Bronchial epithelial cell (primary cell): ENCODE results near the gene PXYLP1. TPM values are rescaled to one million over a fixed set of nuclear protein-coding genes. Genes with fewer than 3 reads are reported as not detected.

Source experiments
- DNase-seq: peaks from one replicate; pipeline ENCODE4 v3.0.0-alpha.2; 2010; ENCODE audit warnings: low read depth
- FAIRE-seq: peaks from 2 replicates; lab custom pipeline; 2011; peaks lifted over from hg19 to GRCh38; lab: Jason Lieb, UNC
- H3K27me3 ChIP-seq: 2 replicates; pipeline ENCODE4 v1.5.1; 2011; ENCODE audit warnings: low read length; ENCODE audit not compliant: control insufficient read depth, insufficient read depth
- H3K36me3 ChIP-seq: 2 replicates; pipeline ENCODE4 v1.5.1; 2011; ENCODE audit warnings: low read length; ENCODE audit not compliant: control insufficient read depth, insufficient read depth
- H3K4me3 ChIP-seq: 2 replicates; pipeline ENCODE4 v1.5.1; 2011; ENCODE audit warnings: mild to moderate bottlenecking, low read depth, low read length, control low read depth
- total RNA-seq: library from RNA; depleted of rRNA; stranded (reverse); fragments of >200 nt; gene quantifications from 2 replicates; pipeline ENCODE4 v1.2.1, GENCODE V29; 2014
- TF ChIP-seq, protein P1 (sequence below): IDR thresholded peaks from 2 replicates; pipeline ENCODE4 v1.5.1; 2011; ENCODE audit warnings: mild to moderate bottlenecking, moderate library complexity, low read length, control low read depth, inconsistent platforms; ENCODE audit not compliant: insufficient read depth, severe bottlenecking

The PXYLP1 gene
- total RNA-seq, 1 donor from 2014 or later = 9.0 TPM

DNA sequence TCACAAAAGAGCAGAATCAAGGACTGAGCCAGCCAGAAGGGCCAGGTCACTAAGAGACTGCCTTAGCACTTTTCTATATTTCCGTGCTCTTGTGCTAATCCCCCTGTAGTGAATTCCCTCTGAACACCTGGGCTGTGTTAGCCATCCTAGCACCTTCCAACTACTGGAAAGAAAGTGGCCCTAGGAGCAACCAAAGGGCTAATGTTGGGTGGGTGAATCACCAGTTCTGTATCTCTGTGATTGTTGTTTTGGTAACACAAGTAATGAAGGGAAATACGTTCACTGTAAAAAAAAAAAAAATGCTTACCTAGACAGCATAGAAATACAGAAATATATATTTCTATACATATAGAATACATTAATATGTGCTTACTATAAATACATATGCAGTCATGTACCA lies 43.9 kb downstream of the PXYLP1 start:
- H3K36me3 ChIP-seq = no peaks in the 10 kb centered on the region
- FAIRE-seq (no peak), DNase-seq (peak; percentile 41)
- H3K4me3 ChIP-seq = no peak overlapping the region
- TF ChIP-seq, protein P1, sequence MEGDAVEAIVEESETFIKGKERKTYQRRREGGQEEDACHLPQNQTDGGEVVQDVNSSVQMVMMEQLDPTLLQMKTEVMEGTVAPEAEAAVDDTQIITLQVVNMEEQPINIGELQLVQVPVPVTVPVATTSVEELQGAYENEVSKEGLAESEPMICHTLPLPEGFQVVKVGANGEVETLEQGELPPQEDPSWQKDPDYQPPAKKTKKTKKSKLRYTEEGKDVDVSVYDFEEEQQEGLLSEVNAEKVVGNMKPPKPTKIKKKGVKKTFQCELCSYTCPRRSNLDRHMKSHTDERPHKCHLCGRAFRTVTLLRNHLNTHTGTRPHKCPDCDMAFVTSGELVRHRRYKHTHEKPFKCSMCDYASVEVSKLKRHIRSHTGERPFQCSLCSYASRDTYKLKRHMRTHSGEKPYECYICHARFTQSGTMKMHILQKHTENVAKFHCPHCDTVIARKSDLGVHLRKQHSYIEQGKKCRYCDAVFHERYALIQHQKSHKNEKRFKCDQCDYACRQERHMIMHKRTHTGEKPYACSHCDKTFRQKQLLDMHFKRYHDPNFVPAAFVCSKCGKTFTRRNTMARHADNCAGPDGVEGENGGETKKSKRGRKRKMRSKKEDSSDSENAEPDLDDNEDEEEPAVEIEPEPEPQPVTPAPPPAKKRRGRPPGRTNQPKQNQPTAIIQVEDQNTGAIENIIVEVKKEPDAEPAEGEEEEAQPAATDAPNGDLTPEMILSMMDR = no peak
- H3K27me3 ChIP-seq = no peaks in the 10 kb centered on the region

DNA sequence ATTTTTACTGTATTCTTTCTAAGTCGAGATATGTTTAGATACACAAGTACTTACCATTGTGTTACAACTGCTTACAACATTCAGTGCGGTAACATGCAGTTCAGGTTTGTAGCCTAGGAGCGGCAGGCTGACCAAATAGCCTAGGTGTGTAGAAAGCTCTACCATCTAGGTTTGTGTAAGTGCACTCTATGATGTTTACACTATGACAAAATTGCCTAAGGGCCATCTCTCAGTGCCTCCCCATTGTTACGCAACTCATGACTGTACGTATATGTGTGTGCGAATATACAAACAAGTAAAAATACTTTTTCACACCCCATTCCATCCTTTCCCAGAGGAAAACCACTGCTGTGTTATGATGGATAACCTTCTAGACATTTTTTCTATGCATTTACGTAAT lies 44.3 kb downstream of the PXYLP1 start:
- Histone ChIP-seq H3K27me3 (no peaks in the 10 kb centered on the region), H3K36me3 (no peaks in the 10 kb centered on the region), H3K4me3 (no peak overlapping the region)
- TF ChIP-seq, protein P1 = peak; percentile 30
- DNase-seq = peak; percentile 100
- no peak for FAIRE-seq

DNA sequence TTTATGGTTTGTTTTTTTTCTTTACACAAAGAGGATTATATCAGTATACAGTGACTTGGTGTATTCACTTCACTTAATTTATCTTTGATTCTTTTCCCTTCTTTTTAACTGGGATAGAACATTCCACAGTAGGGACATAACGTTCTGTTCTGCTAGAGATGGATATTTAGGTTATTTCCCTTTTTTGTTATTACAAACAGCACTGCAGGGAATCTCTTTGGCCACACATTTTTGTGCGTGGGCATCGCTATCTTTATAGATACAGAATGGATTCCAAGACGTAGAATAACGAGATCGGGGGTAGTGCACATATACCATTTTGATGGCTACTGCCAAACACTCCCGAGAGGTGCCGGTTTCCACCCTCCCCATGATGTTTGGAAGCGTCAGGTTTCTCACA lies 44.8 kb downstream of the PXYLP1 start:
- H3K36me3 ChIP-seq = no peaks in the 10 kb centered on the region
- FAIRE-seq (no peak), DNase-seq (no peak)
- H3K4me3 ChIP-seq = no peak overlapping the region
- TF ChIP-seq, protein P1 = no peak
- no peaks in the 10 kb centered on the region for H3K27me3 ChIP-seq

- FAIRE-seq (no peak), DNase-seq (no peak)
- TF ChIP-seq, protein P1 = no peak
Measured at GRCh38 chr3:141277451-141277850, 45.8 kb downstream of the PXYLP1 start.

DNA sequence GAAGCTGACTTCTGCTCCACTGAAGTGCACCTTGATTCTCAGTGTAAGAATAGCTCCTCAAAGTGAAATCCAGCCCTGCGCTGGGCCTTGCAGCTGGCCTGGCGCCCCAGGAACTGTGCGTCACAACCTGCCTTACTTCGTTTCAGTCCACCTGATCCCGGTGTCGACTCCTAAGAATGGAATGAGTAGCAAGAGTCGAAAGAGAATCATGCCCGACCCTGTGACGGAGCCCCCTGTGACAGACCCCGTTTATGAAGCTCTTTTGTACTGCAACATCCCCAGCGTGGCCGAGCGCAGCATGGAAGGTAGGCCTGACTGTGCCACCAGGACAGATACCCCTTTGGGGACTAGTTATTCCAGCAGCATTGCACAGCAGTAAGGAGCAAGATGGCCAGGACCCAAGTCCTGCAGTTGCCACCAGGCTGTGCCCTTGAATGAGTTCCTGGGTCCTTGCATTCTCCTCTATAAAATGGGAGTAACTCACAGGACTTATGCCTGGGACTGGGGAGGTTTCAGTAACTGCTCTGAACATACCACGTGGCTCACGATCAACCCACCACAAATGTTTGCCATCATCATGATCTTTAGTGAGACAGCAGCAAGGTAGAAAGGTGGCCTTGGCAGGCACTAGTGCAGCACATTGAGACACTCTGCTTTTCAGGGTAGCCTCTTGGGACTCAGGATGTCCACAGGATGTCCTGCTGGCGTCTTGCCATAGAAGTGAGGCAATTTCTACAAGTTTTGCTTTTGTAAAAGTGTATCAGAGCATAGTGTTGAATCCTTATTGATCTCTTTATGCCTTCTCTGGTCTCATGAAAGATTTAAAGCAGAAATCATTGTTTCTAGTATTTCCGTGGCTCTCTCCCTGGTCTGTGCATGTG lies 46.8 kb downstream of the PXYLP1 start:
- TF ChIP-seq, protein P1 = no peak
- Histone ChIP-seq H3K4me3 (no peak overlapping the region), H3K27me3 (no peaks in the 10 kb centered on the region), H3K36me3 (no peaks in the 10 kb centered on the region)
- DNase-seq (no peak), FAIRE-seq (no peak)

More at GRCh38 chr3:141277451-141277850, 45.8 kb downstream of the PXYLP1 start:
- no peak overlapping the region for H3K4me3 ChIP-seq
- no peaks in the 10 kb centered on the region for H3K27me3 ChIP-seq
- H3K36me3 ChIP-seq = no peaks in the 10 kb centered on the region
